Measurements from ENCODE around the gene NAA60. TPM values are rescaled to one million over a fixed set of nuclear protein-coding genes. Genes with fewer than 3 reads are reported as not detected.

NAA60 gene
- total RNA-seq, 1 experiment from 2014 or later, result 39.4 TPM

- no TSS peak for BruUV-seq (replicated peaks)
- TF ChIP-seq EZH2 (IDR thresholded peaks at IDR 0.05; ENCODE audit: borderline replicate concordance, low read depth, low read length, poor library complexity, severe bottlenecking), result no peak
- TF ChIP-seq CTCF (conservative IDR thresholded peaks at IDR 0.05; ENCODE audit: low read depth, low read length), result no peak
- H3K9me3 ChIP-seq (ENCODE audit: low read depth, low read length, poor library complexity, severe bottlenecking), result no peaks in the 10 kb centered on the region
- intact Hi-C loops (cut with micrococcal nuclease; ENCODE audit: unreplicated experiment), result loop anchor here (10.0 kb wide), 1 partner anchor 239 kb away; no protein-coding TSS in a partner anchor
- no peak for DNase-seq (ENCODE audit: low spot score)
- POLR2A ChIA-PET (ENCODE audit: low non-redundant PET), result no interaction called here
- peaks cover 9% of the 10 kb centered on the region for H3K4me1 ChIP-seq (ENCODE audit: insufficient read depth, low read length, poor library complexity, severe bottlenecking)
- H3K27me3 ChIP-seq (replicated peaks; ENCODE audit: insufficient read depth, low read depth, low read length, poor library complexity), result no peaks in the 10 kb centered on the region
- no peak overlapping the region for H3K4me3 ChIP-seq (ENCODE audit: low read depth, low read length, poor library complexity, severe bottlenecking)
- no peak overlapping the region for H3K27ac ChIP-seq (ENCODE audit: low read depth, low read length, poor library complexity, severe bottlenecking)
- CTCF ChIA-PET, result interaction anchor here (0.6 kb wide), 1 partner anchor 20 kb away, joined by 5 read pairs; no protein-coding TSS in a partner anchor
- H3K36me3 ChIP-seq (ENCODE audit: insufficient read depth, low read length, poor library complexity, severe bottlenecking), result peaks cover 14% of the 10 kb centered on the region
These were observed 60.0 kb downstream of the NAA60 start for GRCh38 chr16:3503523-3503922.

GRCh38 chr16:3508736-3509135, 65.3 kb downstream of the NAA60 start:
- no peaks in the 10 kb centered on the region for H3K27me3 ChIP-seq (replicated peaks; ENCODE audit: insufficient read depth, low read depth, low read length, poor library complexity)
- intact Hi-C loops (cut with micrococcal nuclease; ENCODE audit: unreplicated experiment), result loop anchor here (10.0 kb wide), 1 partner anchor 244 kb away; no protein-coding TSS in a partner anchor
- CTCF ChIA-PET, result no interaction called here
- TF ChIP-seq EZH2 (IDR thresholded peaks at IDR 0.05; ENCODE audit: borderline replicate concordance, low read depth, low read length, poor library complexity, severe bottlenecking) (no peak), CTCF (conservative IDR thresholded peaks at IDR 0.05; ENCODE audit: low read depth, low read length) (no peak)
- H3K36me3 ChIP-seq (ENCODE audit: insufficient read depth, low read length, poor library complexity, severe bottlenecking), result peaks cover 31% of the 10 kb centered on the region
- no peaks in the 10 kb centered on the region for H3K9me3 ChIP-seq (ENCODE audit: low read depth, low read length, poor library complexity, severe bottlenecking)
- BruUV-seq (replicated peaks), result no TSS peak
- no peak overlapping the region for H3K4me3 ChIP-seq (ENCODE audit: low read depth, low read length, poor library complexity, severe bottlenecking)
- POLR2A ChIA-PET (ENCODE audit: low non-redundant PET), result interaction anchor here (0.6 kb wide), 1 partner anchor 885 kb away, joined by 5 read pairs; no protein-coding TSS in a partner anchor
- no peak overlapping the region for H3K27ac ChIP-seq (ENCODE audit: low read depth, low read length, poor library complexity, severe bottlenecking)
- H3K4me1 ChIP-seq (ENCODE audit: insufficient read depth, low read length, poor library complexity, severe bottlenecking), result no peaks in the 10 kb centered on the region
- DNase-seq (ENCODE audit: low spot score), result no peak

GRCh38 chr16:3509470-3509928, 66.0 kb downstream of the NAA60 start:
- H3K4me1 ChIP-seq (ENCODE audit: insufficient read depth, low read length, poor library complexity, severe bottlenecking), result no peaks in the 10 kb centered on the region
- no peak for TF ChIP-seq EZH2 (IDR thresholded peaks at IDR 0.05; ENCODE audit: borderline replicate concordance, low read depth, low read length, poor library complexity, severe bottlenecking)
- no peak for TF ChIP-seq CTCF (conservative IDR thresholded peaks at IDR 0.05; ENCODE audit: low read depth, low read length)
- no peak overlapping the region for H3K4me3 ChIP-seq (ENCODE audit: low read depth, low read length, poor library complexity, severe bottlenecking)
- CTCF ChIA-PET, result no interaction called here
- no peak overlapping the region for H3K27ac ChIP-seq (ENCODE audit: low read depth, low read length, poor library complexity, severe bottlenecking)
- POLR2A ChIA-PET (ENCODE audit: low non-redundant PET), result no interaction called here
- no peak for DNase-seq (ENCODE audit: low spot score)
- H3K9me3 ChIP-seq (ENCODE audit: low read depth, low read length, poor library complexity, severe bottlenecking), result no peaks in the 10 kb centered on the region
- peaks cover 35% of the 10 kb centered on the region for H3K36me3 ChIP-seq (ENCODE audit: insufficient read depth, low read length, poor library complexity, severe bottlenecking)
- intact Hi-C loops (cut with micrococcal nuclease; ENCODE audit: unreplicated experiment), result loop anchor here (10.0 kb wide), 1 partner anchor 245 kb away; no protein-coding TSS in a partner anchor
- BruUV-seq (replicated peaks), result no TSS peak
- H3K27me3 ChIP-seq (replicated peaks; ENCODE audit: insufficient read depth, low read depth, low read length, poor library complexity), result no peaks in the 10 kb centered on the region
